Caco-2 (cell line): ENCODE results near the gene RBX1. TPM values are rescaled to one million over a fixed set of nuclear protein-coding genes. Genes with fewer than 3 reads are reported as not detected.

Source experiments
- BruUV-seq: library from RNA; stranded (reverse); fragments of 400-500 nt; replicated peaks from 2 replicates; lab custom pipeline; 2021; lab: Mats Ljungman, UMichigan
- CTCF ChIA-PET: fragments of 300-600 bp; sonication (Branson Sonifier 250); formaldehyde crosslinking; loops from one replicate; lab custom pipeline; 2022; ENCODE audit warnings: antibody characterized with exemption; lab: Charles Lee
- POLR2A ChIA-PET: fragments of 300-600 bp; sonication (Branson Sonifier 250); formaldehyde crosslinking; loops from one replicate; lab custom pipeline; 2022; ENCODE audit warnings: antibody characterized with exemption; lab: Charles Lee
- DNase-seq, 2 experiments: peaks; one replicate each; pipeline versions ENCODE4 v3.0.0 to v3.0.0-alpha.2; 2020 to 2022
- H3K27me3 ChIP-seq: replicated peaks from 2 replicates; pipeline ENCODE4 v1.6.0; 2011; ENCODE audit warnings: low read length; ENCODE audit not compliant: control insufficient read depth, insufficient read depth
- H3K36me3 ChIP-seq: 2 replicates; pipeline ENCODE4 v1.5.1; 2011; ENCODE audit warnings: low read length; ENCODE audit not compliant: control insufficient read depth, insufficient read depth
- H3K4me1 ChIP-seq: fragments of 250-450 bp; sonication (Bioruptor Pico); 2 replicates; pipeline ENCODE4 v1.5.1; 2020; ENCODE audit warnings: mild to moderate bottlenecking
- H3K4me3 ChIP-seq: 2 replicates; pipeline ENCODE4 v1.5.1; 2011; ENCODE audit warnings: low read depth, mild to moderate bottlenecking, control low read depth, low read length
- H3K9me3 ChIP-seq: fragments of 250-450 bp; sonication (Bioruptor Pico); 2 replicates; pipeline ENCODE4 v1.5.1; 2020; ENCODE audit warnings: mild to moderate bottlenecking, moderate library complexity
- H3K27ac Mint-ChIP-seq: one replicate; pipeline ENCODE4 v1.8.0; 2022; ENCODE audit warnings: mixed read lengths; ENCODE audit not compliant: unreplicated experiment
- H3K27me3 Mint-ChIP-seq: one replicate; pipeline ENCODE4 v1.8.0; 2022; ENCODE audit warnings: mixed read lengths; ENCODE audit not compliant: insufficient read depth, unreplicated experiment
- H3K36me3 Mint-ChIP-seq: one replicate; pipeline ENCODE4 v1.8.0; 2022; ENCODE audit warnings: mild to moderate bottlenecking, mixed read lengths; ENCODE audit not compliant: insufficient read depth, unreplicated experiment
- H3K4me1 Mint-ChIP-seq: one replicate; pipeline ENCODE4 v1.8.0; 2022; ENCODE audit warnings: low read depth, mixed read lengths; ENCODE audit not compliant: unreplicated experiment
- H3K4me3 Mint-ChIP-seq: one replicate; pipeline ENCODE4 v1.8.0; 2022; ENCODE audit warnings: mild to moderate bottlenecking, moderate library complexity, mixed read lengths; ENCODE audit not compliant: unreplicated experiment
- H3K9me3 Mint-ChIP-seq: one replicate; pipeline ENCODE4 v1.8.0; 2022; ENCODE audit warnings: mixed read lengths; ENCODE audit not compliant: unreplicated experiment
- CTCF ChIP-seq, 2 experiments: fragments of 200-600 bp in 1 of 2; IDR thresholded peaks; 1 replicate in 1 of 2; 2 replicates in 1 of 2; pipeline versions ENCODE4 v1.5.1 to v1.8.0; 2011 to 2022; ENCODE audit warnings: antibody characterized with exemption in 1 of 2, control low read depth in 1 of 2, inconsistent platforms in 1 of 2, low read depth in 1 of 2, low read length in 1 of 2, mild to moderate bottlenecking in 1 of 2, moderate library complexity in 1 of 2; ENCODE audit not compliant: insufficient read depth in 1 of 2, severe bottlenecking in 1 of 2, unreplicated experiment in 1 of 2
- intact Hi-C: fragments of 100-400 bp; cut with micrococcal nuclease; formaldehyde crosslinking; loops from one replicate; pipeline ENCODE4 v1.10.0; 2022; ENCODE audit not compliant: unreplicated experiment
- total RNA-seq: library from RNA; stranded (reverse); gene quantifications from 2 replicates; pipeline ENCODE4 v1.2.3, GENCODE V29; 2022

The RBX1 gene
- total RNA-seq, 1 experiment from 2014 or later, result 70.0 TPM

DNA sequence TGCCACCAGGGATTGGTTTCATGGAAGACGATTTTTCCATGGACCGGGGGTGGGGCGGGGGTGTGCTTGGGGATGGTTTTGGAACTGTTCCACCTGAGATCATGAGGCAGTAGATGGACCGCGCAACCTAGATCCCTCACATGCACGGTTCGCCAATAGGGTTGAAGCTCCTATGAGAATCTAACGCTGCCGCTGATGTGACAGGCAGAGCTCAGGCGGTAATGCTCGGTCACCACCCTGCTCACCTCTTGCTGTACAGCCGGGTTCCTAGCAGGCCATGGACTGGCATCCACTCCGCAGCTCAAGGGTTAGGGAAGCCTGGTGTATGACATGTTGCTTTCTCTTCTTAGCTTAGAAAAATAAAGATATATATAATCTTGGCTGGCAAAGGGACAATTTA is 22.0 kb downstream of the RBX1 start:
- no peak for TF ChIP-seq CTCF (IDR thresholded peaks at IDR 0.05; ENCODE audit: insufficient read depth in 1 of 2, low read depth in 1 of 2, low read length in 1 of 2, severe bottlenecking in 1 of 2, unreplicated experiment in 1 of 2)
- H3K36me3 Mint-ChIP-seq, result peaks cover 35% of the 10 kb centered on the region
- POLR2A ChIA-PET, result interaction anchor here (0.5 to 0.6 kb wide), 2 partner anchors 25 to 634 kb away, joined by 5 to 11 read pairs; no protein-coding TSS in a partner anchor
- no peak for DNase-seq
- intact Hi-C loops, result no loop called here
- no peak overlapping the region for H3K27ac Mint-ChIP-seq
- no peak overlapping the region for H3K4me3 Mint-ChIP-seq
- no peaks in the 10 kb centered on the region for H3K27me3 ChIP-seq
- no peaks in the 10 kb centered on the region for H3K9me3 Mint-ChIP-seq
- H3K36me3 ChIP-seq, result no peaks in the 10 kb centered on the region
- H3K4me1 ChIP-seq, result no peaks in the 10 kb centered on the region
- BruUV-seq, result no TSS peak
- CTCF ChIA-PET, result no interaction called here
- H3K4me3 ChIP-seq, result no peak overlapping the region
- H3K9me3 ChIP-seq, result no peaks in the 10 kb centered on the region
- H3K27me3 Mint-ChIP-seq, result no peaks in the 10 kb centered on the region
- H3K4me1 Mint-ChIP-seq, result no peaks in the 10 kb centered on the region

DNA sequence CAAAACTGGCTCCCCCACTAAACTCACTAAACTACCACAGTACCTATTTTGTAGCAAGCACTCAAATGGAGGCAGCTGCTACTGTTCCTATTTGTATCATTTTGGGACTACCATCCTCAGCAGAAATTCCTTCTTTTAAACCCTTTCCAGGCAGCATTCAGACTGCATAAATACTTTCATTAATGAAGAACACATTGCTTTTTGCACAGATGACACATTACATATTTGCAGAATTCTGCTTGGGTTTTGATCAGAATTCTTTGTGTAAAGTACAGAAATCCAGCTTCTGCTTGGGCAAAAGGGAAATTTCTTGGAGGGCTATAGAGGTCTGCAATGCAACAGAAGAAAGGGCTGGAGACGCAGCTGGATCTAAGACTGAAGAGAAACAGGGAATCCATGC is 24.2 kb downstream of the RBX1 start:
- H3K4me3 ChIP-seq, result no peak overlapping the region
- Mint-ChIP-seq H3K9me3 (no peaks in the 10 kb centered on the region), H3K4me1 (no peaks in the 10 kb centered on the region), H3K36me3 (peaks cover 19% of the 10 kb centered on the region), H3K27ac (no peak overlapping the region), H3K27me3 (no peaks in the 10 kb centered on the region), H3K4me3 (no peak overlapping the region)
- no peaks in the 10 kb centered on the region for H3K27me3 ChIP-seq
- TF ChIP-seq CTCF (IDR thresholded peaks at IDR 0.05; ENCODE audit: insufficient read depth in 1 of 2, low read depth in 1 of 2, low read length in 1 of 2, severe bottlenecking in 1 of 2, unreplicated experiment in 1 of 2), result no peak
- CTCF ChIA-PET, result no interaction called here
- no peaks in the 10 kb centered on the region for H3K4me1 ChIP-seq
- no peaks in the 10 kb centered on the region for H3K36me3 ChIP-seq
- intact Hi-C loops, result no loop called here
- no TSS peak for BruUV-seq
- POLR2A ChIA-PET, result no interaction called here
- H3K9me3 ChIP-seq, result no peaks in the 10 kb centered on the region
- DNase-seq, result no peak

DNA sequence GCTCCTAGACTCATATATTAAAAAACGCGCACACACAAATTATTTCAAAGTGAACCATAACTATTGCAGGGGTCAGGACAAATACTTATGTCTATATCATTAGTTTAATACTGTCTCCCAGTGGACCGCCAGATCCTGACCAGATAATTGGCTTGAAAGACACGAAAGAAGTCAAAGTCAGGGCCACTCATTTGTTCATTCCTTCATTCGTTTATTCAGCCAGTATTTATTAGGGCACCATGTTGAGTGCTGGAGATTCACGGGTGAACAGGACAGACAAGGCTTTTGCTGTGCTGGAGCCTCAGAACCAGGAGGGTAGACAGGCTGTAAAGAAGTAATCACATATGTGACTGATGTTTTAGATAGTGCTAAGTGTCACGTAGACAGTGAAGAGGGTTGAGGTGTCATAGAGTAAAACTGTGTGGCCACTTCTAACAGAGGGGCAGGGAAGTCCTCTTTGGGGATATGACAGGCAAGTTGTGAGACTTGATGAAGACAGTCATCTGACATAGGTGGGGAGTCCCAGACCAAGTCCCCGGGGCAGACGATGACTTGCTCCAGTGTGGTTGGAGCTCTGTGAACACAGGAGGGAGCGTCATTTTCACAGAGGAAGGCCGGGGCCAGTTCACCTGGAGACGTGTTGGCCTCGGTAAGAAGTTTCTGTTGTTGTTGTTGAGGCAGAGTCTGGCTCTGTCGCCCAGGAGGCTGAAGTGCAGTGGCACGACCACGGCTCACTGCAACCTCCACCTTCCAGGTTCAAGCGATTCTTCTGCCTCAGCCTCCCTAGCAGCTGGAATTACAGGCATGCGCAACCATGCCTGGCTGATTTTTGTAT is 25.9 kb downstream of the RBX1 start:
- Histone ChIP-seq H3K4me1 (no peaks in the 10 kb centered on the region), H3K4me3 (no peak overlapping the region), H3K9me3 (no peaks in the 10 kb centered on the region), H3K27me3 (no peaks in the 10 kb centered on the region), H3K36me3 (no peaks in the 10 kb centered on the region)
- Mint-ChIP-seq H3K9me3 (no peaks in the 10 kb centered on the region), H3K27me3 (no peaks in the 10 kb centered on the region), H3K36me3 (peaks cover 15% of the 10 kb centered on the region), H3K4me3 (no peak overlapping the region), H3K27ac (no peak overlapping the region), H3K4me1 (no peaks in the 10 kb centered on the region)
- ChIA-PET CTCF (interaction anchor here (0.6 kb wide), 1 partner anchor 73 kb away, joined by 3 read pairs; no protein-coding TSS in a partner anchor), POLR2A (interaction anchor here (0.7 kb wide), 1 partner anchor 44 kb away, joined by 3 read pairs; no protein-coding TSS in a partner anchor)
- no peak for DNase-seq
- no peak for TF ChIP-seq CTCF (IDR thresholded peaks at IDR 0.05; ENCODE audit: insufficient read depth in 1 of 2, low read depth in 1 of 2, low read length in 1 of 2, severe bottlenecking in 1 of 2, unreplicated experiment in 1 of 2)
- no TSS peak for BruUV-seq
- intact Hi-C loops, result no loop called here
